AG09319 (cell line): ENCODE results near the gene ETV3L.

ENCODE experiments used
- DNase-seq: peaks from one replicate; pipeline ENCODE4 v3.0.0-alpha.2; 2010; ENCODE audit warnings: low read depth; ENCODE audit errors: extremely low read depth
- TF ChIP-seq, protein P1 (sequence below): IDR thresholded peaks from 2 replicates; pipeline ENCODE4 v1.5.1; 2011; ENCODE audit warnings: low read depth, mild to moderate bottlenecking, inconsistent platforms, low read length, moderate library complexity

Gene ETV3L

DNA sequence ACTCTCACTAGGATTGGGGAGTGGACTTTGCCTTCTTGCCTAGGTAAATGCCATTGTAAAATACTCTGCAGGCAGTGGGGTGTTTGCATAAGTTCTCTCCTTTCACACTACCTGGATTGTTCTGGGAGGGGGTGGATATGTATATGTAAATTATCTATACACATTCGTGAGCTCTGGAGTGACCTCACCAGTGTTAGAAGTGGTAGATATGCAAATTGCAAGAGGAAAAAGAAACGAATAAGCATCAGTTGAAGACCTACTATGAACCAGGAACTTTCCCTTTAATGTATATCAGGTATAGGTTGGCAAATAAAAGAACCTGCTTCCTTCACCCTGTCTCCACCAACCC, 52.6 kb downstream of the ETV3L start:
- no peak for DNase-seq
- TF ChIP-seq, protein P1, sequence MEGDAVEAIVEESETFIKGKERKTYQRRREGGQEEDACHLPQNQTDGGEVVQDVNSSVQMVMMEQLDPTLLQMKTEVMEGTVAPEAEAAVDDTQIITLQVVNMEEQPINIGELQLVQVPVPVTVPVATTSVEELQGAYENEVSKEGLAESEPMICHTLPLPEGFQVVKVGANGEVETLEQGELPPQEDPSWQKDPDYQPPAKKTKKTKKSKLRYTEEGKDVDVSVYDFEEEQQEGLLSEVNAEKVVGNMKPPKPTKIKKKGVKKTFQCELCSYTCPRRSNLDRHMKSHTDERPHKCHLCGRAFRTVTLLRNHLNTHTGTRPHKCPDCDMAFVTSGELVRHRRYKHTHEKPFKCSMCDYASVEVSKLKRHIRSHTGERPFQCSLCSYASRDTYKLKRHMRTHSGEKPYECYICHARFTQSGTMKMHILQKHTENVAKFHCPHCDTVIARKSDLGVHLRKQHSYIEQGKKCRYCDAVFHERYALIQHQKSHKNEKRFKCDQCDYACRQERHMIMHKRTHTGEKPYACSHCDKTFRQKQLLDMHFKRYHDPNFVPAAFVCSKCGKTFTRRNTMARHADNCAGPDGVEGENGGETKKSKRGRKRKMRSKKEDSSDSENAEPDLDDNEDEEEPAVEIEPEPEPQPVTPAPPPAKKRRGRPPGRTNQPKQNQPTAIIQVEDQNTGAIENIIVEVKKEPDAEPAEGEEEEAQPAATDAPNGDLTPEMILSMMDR: no peak

DNA sequence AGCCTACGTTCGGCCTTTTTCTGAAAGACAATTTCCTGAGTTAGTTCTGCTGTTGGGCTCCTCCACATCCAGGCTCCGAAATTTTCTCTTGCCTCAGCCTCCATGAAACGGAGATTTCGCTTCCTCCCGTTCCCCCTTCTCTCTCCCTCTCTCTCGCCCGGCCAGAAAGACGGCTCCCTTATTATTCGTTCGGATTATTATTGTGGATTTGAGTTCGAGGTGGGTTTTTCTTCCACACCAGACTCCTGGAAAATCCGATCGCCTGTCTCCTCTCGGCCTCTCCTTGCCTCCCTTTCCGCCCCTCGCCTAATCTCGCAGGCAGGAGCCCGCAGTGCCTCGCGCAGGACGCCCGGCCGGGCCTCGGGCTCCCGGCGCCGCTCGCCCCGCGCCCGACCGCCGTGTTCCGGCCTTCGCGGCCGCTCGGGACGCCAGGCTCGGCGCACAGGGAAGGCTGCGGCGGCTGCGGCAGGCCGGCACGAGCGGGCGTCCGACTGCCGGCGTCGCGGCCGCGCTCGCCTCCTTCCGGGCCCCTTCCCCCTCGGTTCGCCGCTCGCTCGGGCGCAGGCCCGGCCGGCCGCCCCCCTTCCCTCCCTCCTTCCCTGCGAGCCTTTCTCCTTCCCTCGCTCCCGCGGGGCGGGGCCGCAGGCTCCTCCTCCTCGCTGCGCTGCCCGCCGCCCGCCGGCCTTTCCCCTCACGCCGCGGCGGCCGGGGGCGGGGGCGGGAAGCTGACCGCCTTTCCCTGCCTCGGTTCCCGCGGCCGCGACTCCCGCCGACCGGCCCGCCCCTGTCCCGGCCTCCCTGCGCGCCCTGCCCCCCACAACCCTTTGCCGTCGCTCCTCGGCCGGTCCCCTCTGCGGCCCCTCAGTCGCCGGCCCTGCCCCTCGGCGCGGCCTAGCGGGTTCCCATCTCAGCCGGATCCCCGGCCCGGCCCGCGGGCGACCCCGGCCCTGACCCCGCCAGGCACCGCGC, 54.1 kb downstream of the ETV3L start, which contains the start of gene ARHGEF11:
TSS of gene ARHGEF11 (minus strand) at position 493 of the 969 bp plus-strand sequence. CDS start 1,412 bp downstream, outside the sequence.
- DNase-seq: peak; percentile 73
- TF ChIP-seq, protein P1: no peak

DNA sequence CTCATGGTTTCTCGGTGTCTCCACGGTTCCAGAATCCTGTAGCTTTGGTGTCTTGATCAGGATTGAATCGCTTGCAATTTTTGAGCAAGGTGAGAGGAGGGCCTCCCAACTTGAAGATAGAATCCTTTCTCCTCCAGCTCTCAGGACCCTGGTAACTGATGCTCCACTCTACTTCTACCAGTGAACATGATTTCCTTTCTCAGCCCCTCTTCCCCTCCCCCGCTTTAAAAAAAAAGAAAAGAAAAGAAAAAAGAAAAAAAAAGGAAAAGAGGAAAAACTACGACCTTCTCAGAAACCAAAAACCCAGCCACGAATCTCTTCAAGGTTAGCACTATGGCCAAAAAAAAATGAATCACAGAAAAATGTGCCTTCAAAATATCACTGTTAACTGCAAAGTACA, 55.3 kb downstream of the ETV3L start:
- DNase-seq: no peak
- TF ChIP-seq, protein P1: no peak

DNA sequence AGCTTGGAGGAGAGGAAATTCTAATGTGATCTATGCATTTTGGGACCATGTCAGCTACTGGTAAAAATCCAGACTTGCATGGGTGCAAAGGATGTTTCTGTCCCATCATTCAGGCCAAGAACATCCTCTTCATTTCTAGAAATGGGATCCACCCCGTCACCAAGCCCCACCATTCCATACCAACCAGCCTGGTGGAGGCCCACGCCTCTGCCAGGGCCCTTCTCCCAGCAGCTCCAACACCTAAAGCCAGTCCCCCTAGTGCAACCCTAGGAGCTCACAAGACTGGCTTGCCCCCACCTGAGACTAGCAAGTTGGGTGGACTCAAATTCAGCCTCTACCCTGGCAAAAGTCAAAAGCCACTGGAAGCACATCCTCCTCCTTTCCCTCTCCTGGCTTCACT, 55.9 kb downstream of the ETV3L start:
- DNase-seq: no peak
- TF ChIP-seq, protein P1: no peak

DNA sequence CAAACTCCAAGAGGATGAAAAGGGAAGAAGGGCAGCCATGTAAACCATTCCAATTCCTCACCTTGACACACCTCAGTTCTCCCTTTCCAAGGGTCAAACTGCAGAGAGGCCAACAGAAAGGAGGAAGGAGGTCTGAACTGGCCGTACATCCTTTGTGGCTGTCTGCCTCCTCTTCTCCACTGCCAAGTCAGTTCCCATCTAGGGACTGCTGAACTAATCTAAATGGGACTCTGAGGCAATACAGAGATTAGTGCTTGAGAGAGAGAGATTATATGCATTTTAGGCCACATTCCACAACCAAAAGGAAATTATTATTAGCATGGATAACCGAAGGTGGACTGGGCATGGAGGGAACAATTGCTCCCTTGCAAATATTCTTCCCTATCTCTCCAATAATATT, 56.8 kb downstream of the ETV3L start:
- TF ChIP-seq, protein P1: no peak
- DNase-seq: no peak
